DND-41 (cell line): ENCODE data around the gene EHMT1.

Experiments used
- EZH2 ChIP-seq: IDR thresholded peaks from 3 replicates; pipeline ENCODE4 v1.6.1; 2012; ENCODE audit warnings: borderline replicate concordance, low read depth, mild to moderate bottlenecking, moderate library complexity, low read length, inconsistent platforms; ENCODE audit not compliant: severe bottlenecking
- TF ChIP-seq, protein P1 (sequence below): IDR thresholded peaks from 2 replicates; pipeline ENCODE4 v1.5.1; 2012; ENCODE audit warnings: borderline replicate concordance, low read length, moderate library complexity, mild to moderate bottlenecking; ENCODE audit not compliant: poor library complexity, severe bottlenecking; ENCODE audit errors: extremely low read depth

DNA sequence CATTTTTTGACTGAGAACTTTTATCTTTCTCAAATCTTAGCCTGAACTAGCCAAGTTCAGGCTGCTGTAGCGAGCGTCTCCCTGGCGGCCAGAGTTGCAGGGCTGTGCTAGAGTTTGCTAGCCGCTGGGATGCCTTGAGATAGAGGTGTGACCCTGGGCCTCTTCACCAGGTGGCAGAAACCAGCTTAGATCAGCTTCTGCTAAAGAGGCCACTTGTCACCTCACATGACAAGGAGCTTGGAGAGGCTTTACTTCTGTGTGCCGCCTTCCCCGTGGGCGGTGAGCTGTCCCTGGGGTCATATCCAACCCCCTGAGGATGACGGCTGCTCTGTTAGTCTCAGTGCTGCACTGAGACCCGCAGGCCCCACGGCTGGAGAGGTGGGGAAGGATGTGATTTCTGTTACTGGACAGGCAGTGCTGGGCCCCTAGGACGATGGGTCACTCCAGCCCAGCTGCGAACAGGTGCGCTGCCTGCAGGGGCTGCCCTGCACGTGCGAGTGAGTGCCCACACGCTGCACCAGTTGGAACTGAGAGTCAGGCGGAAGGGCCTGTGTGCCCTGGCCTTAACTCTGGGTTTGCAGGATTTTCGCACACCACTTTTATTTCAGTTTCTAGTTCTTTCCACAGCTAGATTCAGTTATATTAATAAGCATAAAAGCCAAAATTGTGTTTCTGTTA is 63.8 kb downstream of the EHMT1 start:
- TF ChIP-seq, protein P1, sequence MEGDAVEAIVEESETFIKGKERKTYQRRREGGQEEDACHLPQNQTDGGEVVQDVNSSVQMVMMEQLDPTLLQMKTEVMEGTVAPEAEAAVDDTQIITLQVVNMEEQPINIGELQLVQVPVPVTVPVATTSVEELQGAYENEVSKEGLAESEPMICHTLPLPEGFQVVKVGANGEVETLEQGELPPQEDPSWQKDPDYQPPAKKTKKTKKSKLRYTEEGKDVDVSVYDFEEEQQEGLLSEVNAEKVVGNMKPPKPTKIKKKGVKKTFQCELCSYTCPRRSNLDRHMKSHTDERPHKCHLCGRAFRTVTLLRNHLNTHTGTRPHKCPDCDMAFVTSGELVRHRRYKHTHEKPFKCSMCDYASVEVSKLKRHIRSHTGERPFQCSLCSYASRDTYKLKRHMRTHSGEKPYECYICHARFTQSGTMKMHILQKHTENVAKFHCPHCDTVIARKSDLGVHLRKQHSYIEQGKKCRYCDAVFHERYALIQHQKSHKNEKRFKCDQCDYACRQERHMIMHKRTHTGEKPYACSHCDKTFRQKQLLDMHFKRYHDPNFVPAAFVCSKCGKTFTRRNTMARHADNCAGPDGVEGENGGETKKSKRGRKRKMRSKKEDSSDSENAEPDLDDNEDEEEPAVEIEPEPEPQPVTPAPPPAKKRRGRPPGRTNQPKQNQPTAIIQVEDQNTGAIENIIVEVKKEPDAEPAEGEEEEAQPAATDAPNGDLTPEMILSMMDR = no peak
- no peak for TF ChIP-seq EZH2
